Prostate gland (tissue), 2 donors: ENCODE results near the gene CD302. TPM values are rescaled to one million over a fixed set of nuclear protein-coding genes. Genes with fewer than 3 reads are reported as not detected.

ENCODE experiments used
- DNase-seq: peaks from one replicate; pipeline ENCODE4 v3.0.0-alpha.2; 2019; ENCODE audit warnings: low spot score
- H3K27ac ChIP-seq, 2 donors: fragments of 200-600 bp; sonication (generic); 2 replicates each; pipeline ENCODE4 v1.5.1; 2017 to 2019
- H3K27me3 ChIP-seq: fragments of 200-600 bp; sonication (generic); replicated peaks from 2 replicates; pipeline ENCODE4 v1.5.1; 2019; ENCODE audit not compliant: insufficient read depth
- H3K36me3 ChIP-seq, 2 donors: fragments of 200-600 bp; sonication (generic); 1 replicate in 1 of 2; 2 replicates in 1 of 2; pipeline versions ENCODE4 v1.5.1 to v1.8.1; 2017 to 2019
- H3K4me1 ChIP-seq: fragments of 200-600 bp; sonication (generic); replicated peaks from 2 replicates; pipeline ENCODE4 v1.5.1; 2019
- H3K4me3 ChIP-seq, 2 donors: fragments of 200-600 bp; sonication (generic); 2 replicates each; pipeline ENCODE4 v1.5.1; 2017 to 2019
- H3K9me3 ChIP-seq: fragments of 200-600 bp; sonication (generic); 2 replicates; pipeline ENCODE4 v1.5.1; 2017
- CTCF ChIP-seq, 4 experiments: fragments of 200-600 bp in 2 of 4; fragments of 450-650 bp in 2 of 4; sonication (generic) in 2 of 4; IDR thresholded peaks; 1 replicate in 3 of 4; 2 replicates in 1 of 4; pipeline ENCODE4 v1.5.1; 2016 to 2019; ENCODE audit warnings: antibody characterized with exemption in 4 of 4, mild to moderate bottlenecking in 2 of 4, moderate library complexity in 2 of 4
- POLR2A ChIP-seq: fragments of 450-650 bp; IDR thresholded peaks from one replicate; pipeline ENCODE4 v1.6.1; 2016; ENCODE audit warnings: antibody characterized with exemption, mild to moderate bottlenecking
- POLR2AphosphoS5 ChIP-seq: sonication (generic); formaldehyde crosslinking; IDR thresholded peaks from one replicate; pipeline ENCODE4 v1.6.1; 2017; ENCODE audit warnings: antibody characterized with exemption
- WGBS: methylation state at CpG from one replicate; pipeline ENCODE4 v1.1.5; 2018; 5-methylcytosine and 5-hydroxymethylcytosine counted together
- intact Hi-C: fragments of 100-400 bp; cut with DNase I; formaldehyde crosslinking; loops from one replicate; pipeline ENCODE4 v1.14.2; 2022
- total RNA-seq, 2 donors: library from RNA; depleted of rRNA; stranded (reverse); fragments of >200 nt; gene quantifications; one replicate each; pipeline ENCODE4 v1.1.0, GENCODE V29; 2016

Gene CD302
- total RNA-seq, 2 donors from 2014 or later, result 39.3 to 40.4 TPM

- H3K4me3 ChIP-seq, result no peak overlapping the region
- no peak overlapping the region for H3K27ac ChIP-seq
- H3K9me3 ChIP-seq, result no peaks in the 10 kb centered on the region
- H3K36me3 ChIP-seq, result no peaks in the 10 kb centered on the region
- no peak for DNase-seq
- no peaks in the 10 kb centered on the region for H3K27me3 ChIP-seq
- intact Hi-C loops, result loop anchor here (5.0 to 10.0 kb wide), 2 partner anchors 84 to 181 kb away; partner anchors contain the start of genes BAZ2B and MARCHF7
- TF ChIP-seq CTCF (IDR thresholded peaks at IDR 0.05), result no peak
- TF ChIP-seq POLR2A, result no peak
- TF ChIP-seq POLR2AphosphoS5, result no peak
- 81% methylated on average over 7 of the region's 7 CpGs for WGBS
- no peaks in the 10 kb centered on the region for H3K4me1 ChIP-seq
Observed at GRCh38 chr2:159795841-159796690, 1.9 kb downstream of the CD302 start.

GRCh38 chr2:159793326-159793725 is 4.7 kb downstream of the CD302 start:
- Histone ChIP-seq H3K27ac (no peak overlapping the region), H3K9me3 (no peaks in the 10 kb centered on the region), H3K4me1 (no peaks in the 10 kb centered on the region), H3K27me3 (no peaks in the 10 kb centered on the region), H3K36me3 (no peaks in the 10 kb centered on the region), H3K4me3 (no peak overlapping the region)
- no peak for TF ChIP-seq POLR2A
- TF ChIP-seq CTCF (IDR thresholded peaks at IDR 0.05), result no peak
- TF ChIP-seq POLR2AphosphoS5, result no peak
- intact Hi-C loops, result loop anchor here (10.0 kb wide), 1 partner anchor 179 kb away; the partner anchor contains the start of gene BAZ2B
- 86% methylated on average over 1 of the region's 1 CpG for WGBS
- no peak for DNase-seq

- WGBS, result 91% methylated on average over 4 of the region's 4 CpGs
- H3K27me3 ChIP-seq, result no peaks in the 10 kb centered on the region
- DNase-seq, result no peak
- H3K27ac ChIP-seq, result no peak overlapping the region
- H3K4me1 ChIP-seq, result no peaks in the 10 kb centered on the region
- intact Hi-C loops, result loop anchor here (10.0 kb wide), 1 partner anchor 178 kb away; the partner anchor contains the start of gene BAZ2B
- no peaks in the 10 kb centered on the region for H3K9me3 ChIP-seq
- no peaks in the 10 kb centered on the region for H3K36me3 ChIP-seq
- H3K4me3 ChIP-seq, result no peak overlapping the region
- TF ChIP-seq POLR2A (no peak), CTCF (IDR thresholded peaks at IDR 0.05) (no peak), POLR2AphosphoS5 (no peak)
Observed at GRCh38 chr2:159792599-159792998, 5.4 kb downstream of the CD302 start.

GRCh38 chr2:159792036-159792435 is 6.0 kb downstream of the CD302 start:
- Histone ChIP-seq H3K4me3 (no peak overlapping the region), H3K4me1 (no peaks in the 10 kb centered on the region), H3K27ac (no peak overlapping the region), H3K27me3 (no peaks in the 10 kb centered on the region), H3K9me3 (no peaks in the 10 kb centered on the region), H3K36me3 (no peaks in the 10 kb centered on the region)
- intact Hi-C loops, result loop anchor here (10.0 kb wide), 1 partner anchor 177 kb away; the partner anchor contains the start of gene BAZ2B
- WGBS, result 90% methylated on average over 1 of the region's 1 CpG
- no peak for DNase-seq
- TF ChIP-seq POLR2A (no peak), CTCF (IDR thresholded peaks at IDR 0.05) (no peak), POLR2AphosphoS5 (no peak)
